ENCODE measurements around the gene FAT2.

- TF ChIP-seq POLR2A (IDR thresholded peaks at IDR 0.05; ENCODE audit: extremely low read depth, insufficient read length) = no peak
- no peak for TF ChIP-seq CTCF (IDR thresholded peaks at IDR 0.05; ENCODE audit: low read depth, low read length)
- TF ChIP-seq MAX (IDR thresholded peaks at IDR 0.05; ENCODE audit: low read depth, low read length) = no peak
Measured at GRCh38 chr5:151555760-151556576, 35.2 kb downstream of the FAT2 start.
